Keratinocyte (primary cell): ENCODE measurements around the gene PPIC.

Experiments
- CTCF ChIP-seq, 3 experiments: IDR thresholded peaks in 1 of 3; conservative IDR thresholded peaks in 1 of 3; optimal IDR thresholded peaks in 1 of 3; 2 replicates in 2 of 3; 3 replicates in 1 of 3; pipeline versions ENCODE3 to v1.5.1; 2011; ENCODE audit warnings: low read length in 3 of 3, mild to moderate bottlenecking in 3 of 3, moderate library complexity in 2 of 3, control low read depth in 1 of 3, inconsistent platforms in 1 of 3; ENCODE audit not compliant: insufficient read depth in 2 of 3; ENCODE audit errors: extremely low read depth in 1 of 3
- EZH2 ChIP-seq: IDR thresholded peaks from one replicate; pipeline ENCODE4 v1.6.1; 2012; ENCODE audit warnings: inconsistent platforms, mild to moderate bottlenecking, low read length, moderate library complexity

GRCh38 chr5:122984425-122984824 is 52.1 kb downstream of the PPIC start:
- TF ChIP-seq CTCF (optimal IDR thresholded peaks at IDR 0.05 in 1 of 3, IDR thresholded peaks at IDR 0.05 in 1 of 3, conservative IDR thresholded peaks at IDR 0.05 in 1 of 3; ENCODE audit: extremely low read depth in 1 of 3, insufficient read depth in 2 of 3, low read length in 3 of 3) (no peak), EZH2 (no peak)
